GM23338 (cell line): ENCODE measurements around the gene HAO1. TPM values are rescaled to one million over a fixed set of nuclear protein-coding genes. Genes with fewer than 3 reads are reported as not detected.

Source experiments
- ATAC-seq: fragments of 200-7000 bp; cut with Tn5 transposase; 3 replicates; pipeline ENCODE4 v1.9.1; 2020
- DNase-seq: peaks from one replicate; pipeline ENCODE4 v3.0.0-alpha.2; 2015; ENCODE audit warnings: low spot score
- H2AFZ ChIP-seq: fragments of 200-600 bp; sonication (generic); 2 replicates; pipeline ENCODE4 v1.8.0; 2016; ENCODE audit warnings: antibody characterized with exemption, mild to moderate bottlenecking, moderate library complexity
- H3F3A ChIP-seq: fragments of 200-600 bp; sonication (generic); replicated peaks from 2 replicates; pipeline ENCODE4 v1.8.0; 2017; ENCODE audit warnings: antibody characterized with exemption, mixed run types, low read depth
- H3K27ac ChIP-seq: fragments of 200-600 bp; sonication (generic); 2 replicates; pipeline ENCODE4 v1.6.1; 2016; ENCODE audit warnings: low read depth
- H3K27me3 ChIP-seq: fragments of 200-600 bp; sonication (generic); 2 replicates; pipeline ENCODE4 v1.8.0; 2016; ENCODE audit warnings: mild to moderate bottlenecking, mixed run types, moderate library complexity; ENCODE audit not compliant: insufficient read depth
- H3K36me3 ChIP-seq: fragments of 200-600 bp; sonication (generic); 2 replicates; pipeline ENCODE4 v1.8.0; 2016; ENCODE audit warnings: mild to moderate bottlenecking; ENCODE audit not compliant: insufficient read depth
- H3K4me1 ChIP-seq: fragments of 200-600 bp; sonication (generic); 2 replicates; pipeline ENCODE4 v1.8.0; 2016; ENCODE audit warnings: mild to moderate bottlenecking, moderate library complexity; ENCODE audit not compliant: insufficient read depth
- H3K4me2 ChIP-seq: fragments of 200-600 bp; sonication (generic); 2 replicates; pipeline ENCODE4 v1.7.1; 2017; ENCODE audit warnings: mixed run types
- H3K4me3 ChIP-seq: fragments of 200-600 bp; sonication (generic); 2 replicates; pipeline ENCODE4 v1.6.1; 2016; ENCODE audit warnings: mixed run types
- H3K79me2 ChIP-seq: fragments of 200-600 bp; sonication (generic); replicated peaks from 2 replicates; pipeline ENCODE4 v1.8.0; 2017; ENCODE audit warnings: mild to moderate bottlenecking; ENCODE audit not compliant: insufficient read depth
- H3K9me2 ChIP-seq: fragments of 200-600 bp; sonication (generic); 2 replicates; pipeline ENCODE4 v1.8.0; 2017; ENCODE audit not compliant: insufficient read depth
- H4K20me1 ChIP-seq: fragments of 200-600 bp; sonication (generic); replicated peaks from 2 replicates; pipeline ENCODE4 v1.8.0; 2017; ENCODE audit warnings: mild to moderate bottlenecking; ENCODE audit not compliant: insufficient read depth
- H3K27ac Mint-ChIP-seq: 2 replicates; pipeline ENCODE4 v1.8.0; 2020; ENCODE audit warnings: inconsistent platforms, mild to moderate bottlenecking, moderate library complexity, mixed read lengths
- H3K27me3 Mint-ChIP-seq: 3 replicates; pipeline ENCODE4 v1.8.0; 2022; ENCODE audit warnings: low read depth, mild to moderate bottlenecking, moderate library complexity, mixed read lengths, inconsistent platforms; ENCODE audit not compliant: insufficient read depth, poor library complexity
- H3K36me3 Mint-ChIP-seq: 3 replicates; pipeline ENCODE4 v1.8.0; 2021; ENCODE audit warnings: low read depth, mild to moderate bottlenecking, inconsistent platforms, moderate library complexity, mixed read lengths
- H3K4me1 Mint-ChIP-seq: 3 replicates; pipeline ENCODE4 v1.8.0; 2020; ENCODE audit warnings: mild to moderate bottlenecking, inconsistent platforms, mixed read lengths
- H3K4me3 Mint-ChIP-seq: 3 replicates; pipeline ENCODE4 v1.8.0; 2021; ENCODE audit warnings: moderate library complexity, mild to moderate bottlenecking, inconsistent platforms, mixed read lengths
- H3K9me3 Mint-ChIP-seq: 3 replicates; pipeline ENCODE4 v1.8.0; 2020; ENCODE audit warnings: moderate library complexity, mild to moderate bottlenecking, inconsistent platforms, mixed read lengths
- EZH2 ChIP-seq: fragments of 200-600 bp; sonication (generic); IDR thresholded peaks from one replicate; pipeline ENCODE4 v1.8.0; 2017; ENCODE audit warnings: antibody characterized with exemption, mild to moderate bottlenecking, low read depth; ENCODE audit not compliant: unreplicated experiment
- EZH2phosphoT487 ChIP-seq: fragments of 200-600 bp; sonication (generic); IDR thresholded peaks from one replicate; pipeline ENCODE4 v1.8.1; 2018; ENCODE audit warnings: antibody characterized with exemption; ENCODE audit not compliant: unreplicated experiment
- NANOG ChIP-seq: IDR thresholded peaks from 2 replicates; pipeline ENCODE4 v1.6.1; 2016; ENCODE audit warnings: antibody characterized with exemption, borderline replicate concordance
- POLR2AphosphoS5 ChIP-seq: IDR thresholded peaks from 2 replicates; pipeline ENCODE4 v1.6.1; 2016; ENCODE audit warnings: antibody characterized with exemption, low read depth
- polyA plus RNA-seq: library from polyadenylated mRNA; unstranded; fragments of >200 nt; fragmentation: Nextera tagmentation; extraction: Ambion mirVana; gene quantifications from 2 replicates; pipeline ENCODE4 v1.2.1, GENCODE V29; 2016
- total RNA-seq: library from RNA; depleted of rRNA; stranded (reverse); fragments of >200 nt; shearing (Covaris generic); gene quantifications from 2 replicates; pipeline ENCODE4 v1.2.3, GENCODE V29; 2014
- TF ChIP-seq, protein P1 (sequence below): fragments of 250-450 bp; sonication (Bioruptor Pico); IDR thresholded peaks from 2 replicates; pipeline ENCODE4 v1.5.0; 2020; ENCODE audit warnings: mild to moderate bottlenecking, moderate library complexity
- TF ChIP-seq, protein P2 (sequence below), 2 experiments: fragments of 200-600 bp in 1 of 2; sonication (generic) in 1 of 2; conservative IDR thresholded peaks; 2 replicates each; pipeline versions ENCODE4 v1.5.1 to v1.6.1; 2016 to 2017; ENCODE audit warnings: antibody characterized with exemption in 2 of 2, low read depth in 2 of 2, mild to moderate bottlenecking in 2 of 2, moderate library complexity in 1 of 2
- TF ChIP-seq, protein P3 (sequence below): IDR thresholded peaks from one replicate; pipeline ENCODE4 v1.6.1; 2018; ENCODE audit warnings: antibody characterized with exemption; ENCODE audit not compliant: unreplicated experiment

Gene HAO1
- total and polyA plus RNA-seq, 2 experiments from 2014 or later: not detected

DNA sequence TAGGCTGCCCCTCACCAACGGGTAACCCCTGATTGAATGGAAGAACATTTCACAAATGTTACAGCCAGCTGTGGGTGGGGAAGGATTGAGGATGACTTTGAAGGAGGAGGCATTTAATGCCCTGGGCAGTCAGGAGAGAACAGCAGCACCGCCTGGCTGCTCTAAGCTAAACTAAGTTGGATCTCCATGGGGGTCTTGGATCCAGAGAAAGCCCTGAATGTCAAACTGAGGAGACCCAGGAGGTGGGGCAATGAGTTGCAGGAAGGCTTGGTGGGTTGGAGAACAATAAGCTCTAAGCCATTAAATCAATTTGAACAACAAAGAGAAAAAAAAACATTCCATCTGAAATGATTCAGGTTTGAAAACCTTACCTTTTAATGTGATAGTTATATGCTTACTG is 43.9 kb upstream of the HAO1 start:
- H3K27ac Mint-ChIP-seq: no peak overlapping the region
- Histone ChIP-seq H3K4me1 (peaks cover 6% of the 10 kb centered on the region; the same call in 1 of the 2 replicates), H3K4me3 (no peak overlapping the region), H3K27ac (no peak overlapping the region), H3K36me3 (no peaks in the 10 kb centered on the region), H3K9me2 (no peaks in the 10 kb centered on the region), H3K79me2 (no peaks in the 10 kb centered on the region), H3K27me3 (no peaks in the 10 kb centered on the region), H4K20me1 (no peaks in the 10 kb centered on the region), H2AFZ (no peak overlapping the region), H3K4me2 (0 out of 2 replicates have a peak overlapping the region, but pooled peaks have one; percentile 7), H3F3A (no peaks in the 10 kb centered on the region)
- TF ChIP-seq, protein P1, sequence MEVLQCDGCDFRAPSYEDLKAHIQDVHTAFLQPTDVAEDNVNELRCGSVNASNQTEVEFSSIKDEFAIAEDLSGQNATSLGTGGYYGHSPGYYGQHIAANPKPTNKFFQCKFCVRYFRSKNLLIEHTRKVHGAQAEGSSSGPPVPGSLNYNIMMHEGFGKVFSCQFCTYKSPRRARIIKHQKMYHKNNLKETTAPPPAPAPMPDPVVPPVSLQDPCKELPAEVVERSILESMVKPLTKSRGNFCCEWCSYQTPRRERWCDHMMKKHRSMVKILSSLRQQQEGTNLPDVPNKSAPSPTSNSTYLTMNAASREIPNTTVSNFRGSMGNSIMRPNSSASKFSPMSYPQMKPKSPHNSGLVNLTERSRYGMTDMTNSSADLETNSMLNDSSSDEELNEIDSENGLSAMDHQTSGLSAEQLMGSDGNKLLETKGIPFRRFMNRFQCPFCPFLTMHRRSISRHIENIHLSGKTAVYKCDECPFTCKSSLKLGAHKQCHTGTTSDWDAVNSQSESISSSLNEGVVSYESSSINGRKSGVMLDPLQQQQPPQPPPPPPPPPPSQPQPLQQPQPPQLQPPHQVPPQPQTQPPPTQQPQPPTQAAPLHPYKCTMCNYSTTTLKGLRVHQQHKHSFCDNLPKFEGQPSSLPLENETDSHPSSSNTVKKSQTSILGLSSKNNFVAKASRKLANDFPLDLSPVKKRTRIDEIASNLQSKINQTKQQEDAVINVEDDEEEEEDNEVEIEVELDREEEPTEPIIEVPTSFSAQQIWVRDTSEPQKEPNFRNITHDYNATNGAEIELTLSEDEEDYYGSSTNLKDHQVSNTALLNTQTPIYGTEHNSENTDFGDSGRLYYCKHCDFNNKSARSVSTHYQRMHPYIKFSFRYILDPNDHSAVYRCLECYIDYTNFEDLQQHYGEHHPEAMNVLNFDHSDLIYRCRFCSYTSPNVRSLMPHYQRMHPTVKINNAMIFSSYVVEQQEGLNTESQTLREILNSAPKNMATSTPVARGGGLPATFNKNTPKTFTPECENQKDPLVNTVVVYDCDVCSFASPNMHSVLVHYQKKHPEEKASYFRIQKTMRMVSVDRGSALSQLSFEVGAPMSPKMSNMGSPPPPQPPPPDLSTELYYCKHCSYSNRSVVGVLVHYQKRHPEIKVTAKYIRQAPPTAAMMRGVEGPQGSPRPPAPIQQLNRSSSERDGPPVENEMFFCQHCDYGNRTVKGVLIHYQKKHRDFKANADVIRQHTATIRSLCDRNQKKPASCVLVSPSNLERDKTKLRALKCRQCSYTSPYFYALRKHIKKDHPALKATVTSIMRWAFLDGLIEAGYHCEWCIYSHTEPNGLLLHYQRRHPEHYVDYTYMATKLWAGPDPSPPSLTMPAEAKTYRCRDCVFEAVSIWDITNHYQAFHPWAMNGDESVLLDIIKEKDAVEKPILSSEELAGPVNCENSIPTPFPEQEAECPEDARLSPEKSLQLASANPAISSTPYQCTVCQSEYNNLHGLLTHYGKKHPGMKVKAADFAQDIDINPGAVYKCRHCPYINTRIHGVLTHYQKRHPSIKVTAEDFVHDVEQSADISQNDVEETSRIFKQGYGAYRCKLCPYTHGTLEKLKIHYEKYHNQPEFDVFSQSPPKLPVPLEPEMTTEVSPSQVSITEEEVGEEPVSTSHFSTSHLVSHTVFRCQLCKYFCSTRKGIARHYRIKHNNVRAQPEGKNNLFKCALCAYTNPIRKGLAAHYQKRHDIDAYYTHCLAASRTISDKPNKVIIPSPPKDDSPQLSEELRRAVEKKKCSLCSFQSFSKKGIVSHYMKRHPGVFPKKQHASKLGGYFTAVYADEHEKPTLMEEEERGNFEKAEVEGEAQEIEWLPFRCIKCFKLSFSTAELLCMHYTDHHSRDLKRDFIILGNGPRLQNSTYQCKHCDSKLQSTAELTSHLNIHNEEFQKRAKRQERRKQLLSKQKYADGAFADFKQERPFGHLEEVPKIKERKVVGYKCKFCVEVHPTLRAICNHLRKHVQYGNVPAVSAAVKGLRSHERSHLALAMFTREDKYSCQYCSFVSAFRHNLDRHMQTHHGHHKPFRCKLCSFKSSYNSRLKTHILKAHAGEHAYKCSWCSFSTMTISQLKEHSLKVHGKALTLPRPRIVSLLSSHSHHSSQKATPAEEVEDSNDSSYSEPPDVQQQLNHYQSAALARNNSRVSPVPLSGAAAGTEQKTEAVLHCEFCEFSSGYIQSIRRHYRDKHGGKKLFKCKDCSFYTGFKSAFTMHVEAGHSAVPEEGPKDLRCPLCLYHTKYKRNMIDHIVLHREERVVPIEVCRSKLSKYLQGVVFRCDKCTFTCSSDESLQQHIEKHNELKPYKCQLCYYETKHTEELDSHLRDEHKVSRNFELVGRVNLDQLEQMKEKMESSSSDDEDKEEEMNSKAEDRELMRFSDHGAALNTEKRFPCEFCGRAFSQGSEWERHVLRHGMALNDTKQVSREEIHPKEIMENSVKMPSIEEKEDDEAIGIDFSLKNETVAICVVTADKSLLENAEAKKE: peak; percentile 92
- TF ChIP-seq, protein P2, sequence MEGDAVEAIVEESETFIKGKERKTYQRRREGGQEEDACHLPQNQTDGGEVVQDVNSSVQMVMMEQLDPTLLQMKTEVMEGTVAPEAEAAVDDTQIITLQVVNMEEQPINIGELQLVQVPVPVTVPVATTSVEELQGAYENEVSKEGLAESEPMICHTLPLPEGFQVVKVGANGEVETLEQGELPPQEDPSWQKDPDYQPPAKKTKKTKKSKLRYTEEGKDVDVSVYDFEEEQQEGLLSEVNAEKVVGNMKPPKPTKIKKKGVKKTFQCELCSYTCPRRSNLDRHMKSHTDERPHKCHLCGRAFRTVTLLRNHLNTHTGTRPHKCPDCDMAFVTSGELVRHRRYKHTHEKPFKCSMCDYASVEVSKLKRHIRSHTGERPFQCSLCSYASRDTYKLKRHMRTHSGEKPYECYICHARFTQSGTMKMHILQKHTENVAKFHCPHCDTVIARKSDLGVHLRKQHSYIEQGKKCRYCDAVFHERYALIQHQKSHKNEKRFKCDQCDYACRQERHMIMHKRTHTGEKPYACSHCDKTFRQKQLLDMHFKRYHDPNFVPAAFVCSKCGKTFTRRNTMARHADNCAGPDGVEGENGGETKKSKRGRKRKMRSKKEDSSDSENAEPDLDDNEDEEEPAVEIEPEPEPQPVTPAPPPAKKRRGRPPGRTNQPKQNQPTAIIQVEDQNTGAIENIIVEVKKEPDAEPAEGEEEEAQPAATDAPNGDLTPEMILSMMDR (conservative IDR thresholded peaks at IDR 0.05; ENCODE audit: low read depth in 2 of 2): peak in 1 of 2 experiments; percentile 32; a peak in 2 of 4 replicates
- TF ChIP-seq EZH2phosphoT487: no peak
- no peak overlapping the region for H3K4me3 Mint-ChIP-seq
- no peaks in the 10 kb centered on the region for H3K36me3 Mint-ChIP-seq
- no peaks in the 10 kb centered on the region for H3K27me3 Mint-ChIP-seq
- H3K9me3 Mint-ChIP-seq: no peaks in the 10 kb centered on the region
- DNase-seq: peak; percentile 91
- peaks cover 23% of the 10 kb centered on the region for H3K4me1 Mint-ChIP-seq
- peak; percentile 99 for ATAC-seq

DNA sequence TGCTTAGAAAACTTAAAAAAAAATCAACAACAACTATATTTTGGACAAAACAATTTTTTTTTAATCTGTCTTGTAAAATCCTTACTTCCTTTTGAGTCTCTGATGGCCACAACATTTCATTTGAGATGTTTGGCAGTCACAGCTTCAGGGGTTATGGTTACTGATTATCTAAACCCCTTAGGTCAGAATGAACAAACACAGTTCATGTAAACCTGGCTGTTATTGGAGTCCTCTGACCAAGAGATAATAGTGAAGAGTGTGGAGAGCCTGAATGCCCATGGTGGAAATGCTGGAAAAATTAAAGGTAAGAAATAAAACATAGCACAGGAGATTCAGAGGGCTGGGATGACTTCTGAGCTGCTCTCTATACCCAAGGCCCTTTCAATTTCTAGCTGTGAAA is 41.1 kb upstream of the HAO1 start:
- Histone ChIP-seq H3K4me3 (no peak overlapping the region), H3F3A (no peaks in the 10 kb centered on the region), H3K27me3 (no peaks in the 10 kb centered on the region), H3K9me2 (no peaks in the 10 kb centered on the region), H4K20me1 (no peaks in the 10 kb centered on the region), H3K36me3 (no peaks in the 10 kb centered on the region), H3K27ac (no peak overlapping the region), H2AFZ (no peak overlapping the region), H3K4me2 (no peak overlapping the region), H3K4me1 (peaks cover 6% of the 10 kb centered on the region; the same call in 1 of the 2 replicates), H3K79me2 (no peaks in the 10 kb centered on the region)
- peaks cover 23% of the 10 kb centered on the region for H3K4me1 Mint-ChIP-seq
- no peaks in the 10 kb centered on the region for H3K36me3 Mint-ChIP-seq
- no peak overlapping the region for H3K4me3 Mint-ChIP-seq
- DNase-seq (no peak), ATAC-seq (no peak)
- no peak overlapping the region for H3K27ac Mint-ChIP-seq
- no peaks in the 10 kb centered on the region for H3K27me3 Mint-ChIP-seq
- H3K9me3 Mint-ChIP-seq: no peaks in the 10 kb centered on the region
- no peak for TF ChIP-seq EZH2phosphoT487
- no peak for TF ChIP-seq POLR2AphosphoS5
- TF ChIP-seq EZH2: no peak
- TF ChIP-seq, protein P2 (conservative IDR thresholded peaks at IDR 0.05; ENCODE audit: low read depth in 2 of 2): no peak
- TF ChIP-seq, protein P3, sequence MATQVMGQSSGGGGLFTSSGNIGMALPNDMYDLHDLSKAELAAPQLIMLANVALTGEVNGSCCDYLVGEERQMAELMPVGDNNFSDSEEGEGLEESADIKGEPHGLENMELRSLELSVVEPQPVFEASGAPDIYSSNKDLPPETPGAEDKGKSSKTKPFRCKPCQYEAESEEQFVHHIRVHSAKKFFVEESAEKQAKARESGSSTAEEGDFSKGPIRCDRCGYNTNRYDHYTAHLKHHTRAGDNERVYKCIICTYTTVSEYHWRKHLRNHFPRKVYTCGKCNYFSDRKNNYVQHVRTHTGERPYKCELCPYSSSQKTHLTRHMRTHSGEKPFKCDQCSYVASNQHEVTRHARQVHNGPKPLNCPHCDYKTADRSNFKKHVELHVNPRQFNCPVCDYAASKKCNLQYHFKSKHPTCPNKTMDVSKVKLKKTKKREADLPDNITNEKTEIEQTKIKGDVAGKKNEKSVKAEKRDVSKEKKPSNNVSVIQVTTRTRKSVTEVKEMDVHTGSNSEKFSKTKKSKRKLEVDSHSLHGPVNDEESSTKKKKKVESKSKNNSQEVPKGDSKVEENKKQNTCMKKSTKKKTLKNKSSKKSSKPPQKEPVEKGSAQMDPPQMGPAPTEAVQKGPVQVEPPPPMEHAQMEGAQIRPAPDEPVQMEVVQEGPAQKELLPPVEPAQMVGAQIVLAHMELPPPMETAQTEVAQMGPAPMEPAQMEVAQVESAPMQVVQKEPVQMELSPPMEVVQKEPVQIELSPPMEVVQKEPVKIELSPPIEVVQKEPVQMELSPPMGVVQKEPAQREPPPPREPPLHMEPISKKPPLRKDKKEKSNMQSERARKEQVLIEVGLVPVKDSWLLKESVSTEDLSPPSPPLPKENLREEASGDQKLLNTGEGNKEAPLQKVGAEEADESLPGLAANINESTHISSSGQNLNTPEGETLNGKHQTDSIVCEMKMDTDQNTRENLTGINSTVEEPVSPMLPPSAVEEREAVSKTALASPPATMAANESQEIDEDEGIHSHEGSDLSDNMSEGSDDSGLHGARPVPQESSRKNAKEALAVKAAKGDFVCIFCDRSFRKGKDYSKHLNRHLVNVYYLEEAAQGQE: no peak
- no peak for TF ChIP-seq NANOG
